Right cardiac atrium (tissue), 5 donors: ENCODE data around the gene PER3. TPM values are rescaled to one million over a fixed set of nuclear protein-coding genes. Genes with fewer than 3 reads are reported as not detected.

Experiments
- ATAC-seq, 2 donors: fragments of 200-7000 bp; cut with Tn5 transposase; one replicate each; pipeline versions ENCODE4 v1.8.0 to v1.9.1; 2020; ENCODE audit warnings: moderate library complexity in 2 of 2, mild to moderate bottlenecking in 1 of 2
- DNase-seq, 3 donors: peaks; one replicate each; pipeline ENCODE4 v3.0.0-alpha.2; 2020
- H3K27ac ChIP-seq: one replicate; pipeline ENCODE4 v1.5.1; 2013; ENCODE audit warnings: mild to moderate bottlenecking, low read length, control low read depth, moderate library complexity
- H3K27me3 ChIP-seq: one replicate; pipeline ENCODE4 v1.6.1; 2013; ENCODE audit not compliant: control insufficient read depth, insufficient read depth
- H3K4me1 ChIP-seq: one replicate; pipeline ENCODE4 v1.6.1; 2013; ENCODE audit warnings: low read length; ENCODE audit not compliant: control insufficient read depth, insufficient read depth
- H3K4me3 ChIP-seq: one replicate; pipeline ENCODE4 v1.5.1; 2013; ENCODE audit warnings: low read length, control low read depth
- H3K9me3 ChIP-seq: one replicate; pipeline ENCODE4 v1.6.1; 2013; ENCODE audit warnings: low read length; ENCODE audit not compliant: control insufficient read depth
- WGBS: extraction: QIAGEN DNeasy Blood & Tissue Kit; methylation state at CpG from one replicate; pipeline ENCODE4 v1.1.7; 2013; 5-methylcytosine and 5-hydroxymethylcytosine counted together
- intact Hi-C, 4 donors: fragments of 100-400 bp; cut with DNase I; formaldehyde crosslinking; loops; one replicate each; pipeline versions ENCODE4 v1.11.0 to v1.14.0; 2022 to 2023
- polyA plus RNA-seq: library from polyadenylated mRNA; stranded (reverse); fragments of 200-250 nt; gene quantifications from one replicate; pipeline ENCODE4 v1.2.3, GENCODE V29; 2013
- total RNA-seq, 4 donors: library from RNA; stranded (reverse); fragmentation: NEBNext Ultra II Directional; extraction: Animal tissue kit (Norgen Biotek cat#: 25700); gene quantifications; one replicate each; pipeline ENCODE4 v1.2.1, GENCODE V29; 2021
- donor health status: healthy with polysubstance abuse.
- donor health status: DM: no; HTN: yes; CAD: no.
- donor health status: DM: no; HTN: no; CAD: no.
- donor health status: DM: no; HTN: yes; CAD: no; lungs with severe emphysema.
- donor health status: DM: yes; HTN: yes; CAD: no.

PER3 gene
- total and polyA plus RNA-seq, 5 donors: 11.5 to 28.2 (median 21.9) TPM

GRCh38 chr1:7857985-7858384 lies 73.9 kb downstream of the PER3 start:
- H3K4me1 ChIP-seq: no peaks in the 10 kb centered on the region
- DNase-seq (no peak), ATAC-seq (no peak)
- intact Hi-C loops: no loop called here
- no peaks in the 10 kb centered on the region for H3K9me3 ChIP-seq
- 83% methylated on average over 4 of the region's 4 CpGs for WGBS
- H3K27ac ChIP-seq: no peak overlapping the region
- no peaks in the 10 kb centered on the region for H3K27me3 ChIP-seq
- no peak overlapping the region for H3K4me3 ChIP-seq

GRCh38 chr1:7859406-7859805 lies 75.3 kb downstream of the PER3 start:
- ATAC-seq: no peak
- WGBS: 87% methylated on average over 7 of the region's 7 CpGs

GRCh38 chr1:7860130-7860529 lies 76.0 kb downstream of the PER3 start:
- intact Hi-C loops: no loop called here
- no peak for ATAC-seq

More at GRCh38 chr1:7859406-7859805, 75.3 kb downstream of the PER3 start:
- no peaks in the 10 kb centered on the region for H3K27me3 ChIP-seq
- H3K27ac ChIP-seq: no peak overlapping the region
- no peak for DNase-seq
- no peak overlapping the region for H3K4me3 ChIP-seq
- H3K9me3 ChIP-seq: no peaks in the 10 kb centered on the region
- intact Hi-C loops: no loop called here
- H3K4me1 ChIP-seq: no peaks in the 10 kb centered on the region

GRCh38 chr1:7861452-7861851 lies 77.4 kb downstream of the PER3 start:
- Histone ChIP-seq H3K27ac (no peak overlapping the region), H3K27me3 (no peaks in the 10 kb centered on the region), H3K4me3 (no peak overlapping the region), H3K9me3 (no peaks in the 10 kb centered on the region), H3K4me1 (no peaks in the 10 kb centered on the region)
- DNase-seq (no peak), ATAC-seq (no peak)
- intact Hi-C loops: no loop called here
- WGBS: 89% methylated on average over 15 of the region's 15 CpGs

More at GRCh38 chr1:7860130-7860529, 76.0 kb downstream of the PER3 start:
- WGBS: 81% methylated on average over 9 of the region's 9 CpGs
- no peaks in the 10 kb centered on the region for H3K4me1 ChIP-seq
- DNase-seq: no peak
- no peaks in the 10 kb centered on the region for H3K27me3 ChIP-seq
- H3K9me3 ChIP-seq: no peaks in the 10 kb centered on the region
- no peak overlapping the region for H3K27ac ChIP-seq
- H3K4me3 ChIP-seq: no peak overlapping the region

- Histone ChIP-seq H3K27ac (no peak overlapping the region), H3K4me1 (no peaks in the 10 kb centered on the region), H3K4me3 (no peak overlapping the region), H3K27me3 (no peaks in the 10 kb centered on the region), H3K9me3 (no peaks in the 10 kb centered on the region)
- WGBS: 92% methylated on average over 17 of the region's 17 CpGs
- ATAC-seq (no peak), DNase-seq (no peak)
- intact Hi-C loops: no loop called here
These were observed 78.3 kb downstream of the PER3 start for GRCh38 chr1:7862211-7863060.

- no peak for ATAC-seq
- WGBS: 71% methylated on average over 17 of the region's 17 CpGs
- Histone ChIP-seq H3K4me3 (no peak overlapping the region), H3K4me1 (no peaks in the 10 kb centered on the region), H3K27ac (no peak overlapping the region), H3K9me3 (no peaks in the 10 kb centered on the region), H3K27me3 (no peaks in the 10 kb centered on the region)
- no peak for DNase-seq
- intact Hi-C loops: no loop called here
These were observed 79.8 kb downstream of the PER3 start for GRCh38 chr1:7863756-7864328.

GRCh38 chr1:7865978-7866377 lies 81.9 kb downstream of the PER3 start:
- no peaks in the 10 kb centered on the region for H3K9me3 ChIP-seq
- WGBS: 86% methylated on average over 16 of the region's 16 CpGs
- H3K27me3 ChIP-seq: no peaks in the 10 kb centered on the region
- DNase-seq (no peak), ATAC-seq (no peak)
- no peaks in the 10 kb centered on the region for H3K4me1 ChIP-seq
- intact Hi-C loops: no loop called here
- H3K27ac ChIP-seq: no peak overlapping the region
- no peak overlapping the region for H3K4me3 ChIP-seq

- WGBS: 82% methylated on average over 10 of the region's 10 CpGs
- Histone ChIP-seq H3K9me3 (no peaks in the 10 kb centered on the region), H3K27ac (no peak overlapping the region), H3K4me1 (no peaks in the 10 kb centered on the region), H3K27me3 (no peaks in the 10 kb centered on the region), H3K4me3 (no peak overlapping the region)
- ATAC-seq (no peak), DNase-seq (no peak)
- intact Hi-C loops: no loop called here
These were observed 84.1 kb downstream of the PER3 start for GRCh38 chr1:7868070-7868780.

GRCh38 chr1:7869136-7869920 lies 85.2 kb downstream of the PER3 start:
- DNase-seq (no peak), ATAC-seq (no peak)
- Histone ChIP-seq H3K9me3 (no peaks in the 10 kb centered on the region), H3K27ac (no peak overlapping the region), H3K4me1 (no peaks in the 10 kb centered on the region), H3K27me3 (no peaks in the 10 kb centered on the region), H3K4me3 (no peak overlapping the region)
- WGBS: 89% methylated on average over 16 of the region's 16 CpGs
- intact Hi-C loops: no loop called here

GRCh38 chr1:7871136-7871535 lies 87.0 kb downstream of the PER3 start:
- DNase-seq (no peak), ATAC-seq (no peak)
- H3K9me3 ChIP-seq: no peaks in the 10 kb centered on the region
- WGBS: 51% methylated on average over 6 of the region's 6 CpGs
- no peaks in the 10 kb centered on the region for H3K4me1 ChIP-seq
- no peaks in the 10 kb centered on the region for H3K27me3 ChIP-seq
- intact Hi-C loops: no loop called here
- H3K4me3 ChIP-seq: no peak overlapping the region
- no peak overlapping the region for H3K27ac ChIP-seq
